SK-N-SH treated with all-trans-retinoic acid at 6 μM for 48 hours (cell line): ENCODE data around the gene TYW5.

ENCODE experiments used
- ARNTL ChIP-seq: fragments of 450-650 bp; formaldehyde crosslinking; IDR thresholded peaks from 2 replicates; pipeline ENCODE4 v1.5.0; 2020; ENCODE audit warnings: low read depth, mild to moderate bottlenecking, moderate library complexity, borderline replicate concordance
- CSDC2 ChIP-seq: fragments of 250-450 bp; sonication (Bioruptor Pico); IDR thresholded peaks from 2 replicates; pipeline ENCODE4 v1.5.0; 2020; ENCODE audit warnings: mild to moderate bottlenecking, moderate library complexity
- ESRRG ChIP-seq: fragments of 250-450 bp; sonication (Bioruptor Pico); IDR thresholded peaks from 2 replicates; pipeline ENCODE4 v1.6.1; 2021; ENCODE audit warnings: mild to moderate bottlenecking
- ISL1 ChIP-seq: fragments of 250-450 bp; sonication (Bioruptor Pico); IDR thresholded peaks from 2 replicates; pipeline ENCODE4 v2.1.2; 2022; ENCODE audit warnings: mild to moderate bottlenecking, moderate library complexity
- RARB ChIP-seq: fragments of 250-450 bp; sonication (Bioruptor Pico); IDR thresholded peaks from 2 replicates; pipeline ENCODE4 v1.8.0; 2021; ENCODE audit warnings: mild to moderate bottlenecking, moderate library complexity
- TOX ChIP-seq: fragments of 250-450 bp; sonication (Bioruptor Pico); IDR thresholded peaks from 2 replicates; pipeline ENCODE4 v1.8.0; 2021; ENCODE audit warnings: mild to moderate bottlenecking, moderate library complexity, borderline replicate concordance
- ZFP30 ChIP-seq: fragments of 450-650 bp; formaldehyde crosslinking; IDR thresholded peaks from 2 replicates; pipeline ENCODE4 v1.5.0; 2022; ENCODE audit warnings: mild to moderate bottlenecking, moderate library complexity
- ZNF8 ChIP-seq: fragments of 450-650 bp; formaldehyde crosslinking; IDR thresholded peaks from 2 replicates; pipeline ENCODE4 v1.5.0; 2020; ENCODE audit warnings: mild to moderate bottlenecking, moderate library complexity
- TF ChIP-seq, protein P1 (sequence below): fragments of 250-450 bp; sonication (Bioruptor Pico); IDR thresholded peaks from 2 replicates; pipeline ENCODE4 v1.5.1; 2020; ENCODE audit warnings: low read depth, mild to moderate bottlenecking, moderate library complexity
- TF ChIP-seq, protein P2 (sequence below): fragments of 250-450 bp; sonication (Bioruptor Pico); IDR thresholded peaks from 2 replicates; pipeline ENCODE4 v1.8.0; 2020; ENCODE audit warnings: mild to moderate bottlenecking, moderate library complexity, borderline replicate concordance
- TF ChIP-seq, protein P3 (sequence below): fragments of 250-450 bp; sonication (Bioruptor Pico); IDR thresholded peaks from 2 replicates; pipeline ENCODE4 v1.8.0; 2021; ENCODE audit warnings: low read depth, mild to moderate bottlenecking, moderate library complexity, borderline replicate concordance
- TF ChIP-seq, protein P4 (sequence below): fragments of 250-450 bp; sonication (Bioruptor Pico); IDR thresholded peaks from 2 replicates; pipeline ENCODE4 v1.5.0; 2020; ENCODE audit warnings: mild to moderate bottlenecking, moderate library complexity
- TF ChIP-seq, protein P5 (sequence below): fragments of 250-450 bp; sonication (Bioruptor Pico); IDR thresholded peaks from 2 replicates; pipeline ENCODE4 v1.5.1; 2021; ENCODE audit warnings: mild to moderate bottlenecking, moderate library complexity

DNA sequence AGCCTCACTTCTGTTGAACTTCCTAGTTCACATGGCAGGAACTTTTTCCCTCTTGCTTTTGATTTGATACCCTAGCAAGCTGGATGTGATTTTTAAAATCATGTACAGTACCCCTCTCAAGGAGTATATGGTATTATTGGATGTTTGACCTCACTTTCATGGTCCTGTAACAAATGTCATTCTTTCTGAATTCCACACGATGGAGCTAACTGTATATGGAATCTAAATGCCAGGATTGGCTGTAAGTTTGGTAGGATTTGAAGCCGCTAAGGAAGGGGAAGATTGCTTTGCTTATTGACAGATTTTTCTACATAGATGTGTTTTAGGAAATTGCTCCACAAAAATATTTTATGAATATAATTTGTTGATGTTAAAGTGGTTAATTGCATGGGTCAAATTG, 18.4 kb upstream of the TYW5 start:
- TF ChIP-seq, protein P1, sequence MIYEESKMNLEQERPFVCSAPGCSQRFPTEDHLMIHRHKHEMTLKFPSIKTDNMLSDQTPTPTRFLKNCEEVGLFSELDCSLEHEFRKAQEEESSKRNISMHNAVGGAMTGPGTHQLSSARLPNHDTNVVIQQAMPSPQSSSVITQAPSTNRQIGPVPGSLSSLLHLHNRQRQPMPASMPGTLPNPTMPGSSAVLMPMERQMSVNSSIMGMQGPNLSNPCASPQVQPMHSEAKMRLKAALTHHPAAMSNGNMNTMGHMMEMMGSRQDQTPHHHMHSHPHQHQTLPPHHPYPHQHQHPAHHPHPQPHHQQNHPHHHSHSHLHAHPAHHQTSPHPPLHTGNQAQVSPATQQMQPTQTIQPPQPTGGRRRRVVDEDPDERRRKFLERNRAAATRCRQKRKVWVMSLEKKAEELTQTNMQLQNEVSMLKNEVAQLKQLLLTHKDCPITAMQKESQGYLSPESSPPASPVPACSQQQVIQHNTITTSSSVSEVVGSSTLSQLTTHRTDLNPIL (CRISPR knock-in tag), result no peak
- TF ChIP-seq ARNTL (CRISPR knock-in tag), result no peak
- no peak for TF ChIP-seq RARB (CRISPR knock-in tag)
- no peak for TF ChIP-seq ESRRG
- TF ChIP-seq ZFP30 (CRISPR knock-in tag), result no peak
- no peak for TF ChIP-seq ISL1 (CRISPR knock-in tag)
- TF ChIP-seq, protein P2, sequence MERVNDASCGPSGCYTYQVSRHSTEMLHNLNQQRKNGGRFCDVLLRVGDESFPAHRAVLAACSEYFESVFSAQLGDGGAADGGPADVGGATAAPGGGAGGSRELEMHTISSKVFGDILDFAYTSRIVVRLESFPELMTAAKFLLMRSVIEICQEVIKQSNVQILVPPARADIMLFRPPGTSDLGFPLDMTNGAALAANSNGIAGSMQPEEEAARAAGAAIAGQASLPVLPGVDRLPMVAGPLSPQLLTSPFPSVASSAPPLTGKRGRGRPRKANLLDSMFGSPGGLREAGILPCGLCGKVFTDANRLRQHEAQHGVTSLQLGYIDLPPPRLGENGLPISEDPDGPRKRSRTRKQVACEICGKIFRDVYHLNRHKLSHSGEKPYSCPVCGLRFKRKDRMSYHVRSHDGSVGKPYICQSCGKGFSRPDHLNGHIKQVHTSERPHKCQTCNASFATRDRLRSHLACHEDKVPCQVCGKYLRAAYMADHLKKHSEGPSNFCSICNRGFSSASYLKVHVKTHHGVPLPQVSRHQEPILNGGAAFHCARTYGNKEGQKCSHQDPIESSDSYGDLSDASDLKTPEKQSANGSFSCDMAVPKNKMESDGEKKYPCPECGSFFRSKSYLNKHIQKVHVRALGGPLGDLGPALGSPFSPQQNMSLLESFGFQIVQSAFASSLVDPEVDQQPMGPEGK, result no peak
- TF ChIP-seq, protein P3, sequence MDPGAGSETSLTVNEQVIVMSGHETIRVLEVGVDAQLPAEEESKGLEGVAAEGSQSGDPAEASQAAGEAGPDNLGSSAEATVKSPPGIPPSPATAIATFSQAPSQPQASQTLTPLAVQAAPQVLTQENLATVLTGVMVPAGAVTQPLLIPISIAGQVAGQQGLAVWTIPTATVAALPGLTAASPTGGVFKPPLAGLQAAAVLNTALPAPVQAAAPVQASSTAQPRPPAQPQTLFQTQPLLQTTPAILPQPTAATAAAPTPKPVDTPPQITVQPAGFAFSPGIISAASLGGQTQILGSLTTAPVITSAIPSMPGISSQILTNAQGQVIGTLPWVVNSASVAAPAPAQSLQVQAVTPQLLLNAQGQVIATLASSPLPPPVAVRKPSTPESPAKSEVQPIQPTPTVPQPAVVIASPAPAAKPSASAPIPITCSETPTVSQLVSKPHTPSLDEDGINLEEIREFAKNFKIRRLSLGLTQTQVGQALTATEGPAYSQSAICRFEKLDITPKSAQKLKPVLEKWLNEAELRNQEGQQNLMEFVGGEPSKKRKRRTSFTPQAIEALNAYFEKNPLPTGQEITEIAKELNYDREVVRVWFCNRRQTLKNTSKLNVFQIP (CRISPR knock-in tag), result no peak
- TF ChIP-seq, protein P4, sequence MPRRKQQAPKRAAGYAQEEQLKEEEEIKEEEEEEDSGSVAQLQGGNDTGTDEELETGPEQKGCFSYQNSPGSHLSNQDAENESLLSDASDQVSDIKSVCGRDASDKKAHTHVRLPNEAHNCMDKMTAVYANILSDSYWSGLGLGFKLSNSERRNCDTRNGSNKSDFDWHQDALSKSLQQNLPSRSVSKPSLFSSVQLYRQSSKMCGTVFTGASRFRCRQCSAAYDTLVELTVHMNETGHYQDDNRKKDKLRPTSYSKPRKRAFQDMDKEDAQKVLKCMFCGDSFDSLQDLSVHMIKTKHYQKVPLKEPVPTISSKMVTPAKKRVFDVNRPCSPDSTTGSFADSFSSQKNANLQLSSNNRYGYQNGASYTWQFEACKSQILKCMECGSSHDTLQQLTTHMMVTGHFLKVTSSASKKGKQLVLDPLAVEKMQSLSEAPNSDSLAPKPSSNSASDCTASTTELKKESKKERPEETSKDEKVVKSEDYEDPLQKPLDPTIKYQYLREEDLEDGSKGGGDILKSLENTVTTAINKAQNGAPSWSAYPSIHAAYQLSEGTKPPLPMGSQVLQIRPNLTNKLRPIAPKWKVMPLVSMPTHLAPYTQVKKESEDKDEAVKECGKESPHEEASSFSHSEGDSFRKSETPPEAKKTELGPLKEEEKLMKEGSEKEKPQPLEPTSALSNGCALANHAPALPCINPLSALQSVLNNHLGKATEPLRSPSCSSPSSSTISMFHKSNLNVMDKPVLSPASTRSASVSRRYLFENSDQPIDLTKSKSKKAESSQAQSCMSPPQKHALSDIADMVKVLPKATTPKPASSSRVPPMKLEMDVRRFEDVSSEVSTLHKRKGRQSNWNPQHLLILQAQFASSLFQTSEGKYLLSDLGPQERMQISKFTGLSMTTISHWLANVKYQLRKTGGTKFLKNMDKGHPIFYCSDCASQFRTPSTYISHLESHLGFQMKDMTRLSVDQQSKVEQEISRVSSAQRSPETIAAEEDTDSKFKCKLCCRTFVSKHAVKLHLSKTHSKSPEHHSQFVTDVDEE (CRISPR knock-in tag), result no peak
- no peak for TF ChIP-seq ZNF8 (CRISPR knock-in tag)
- TF ChIP-seq, protein P5, sequence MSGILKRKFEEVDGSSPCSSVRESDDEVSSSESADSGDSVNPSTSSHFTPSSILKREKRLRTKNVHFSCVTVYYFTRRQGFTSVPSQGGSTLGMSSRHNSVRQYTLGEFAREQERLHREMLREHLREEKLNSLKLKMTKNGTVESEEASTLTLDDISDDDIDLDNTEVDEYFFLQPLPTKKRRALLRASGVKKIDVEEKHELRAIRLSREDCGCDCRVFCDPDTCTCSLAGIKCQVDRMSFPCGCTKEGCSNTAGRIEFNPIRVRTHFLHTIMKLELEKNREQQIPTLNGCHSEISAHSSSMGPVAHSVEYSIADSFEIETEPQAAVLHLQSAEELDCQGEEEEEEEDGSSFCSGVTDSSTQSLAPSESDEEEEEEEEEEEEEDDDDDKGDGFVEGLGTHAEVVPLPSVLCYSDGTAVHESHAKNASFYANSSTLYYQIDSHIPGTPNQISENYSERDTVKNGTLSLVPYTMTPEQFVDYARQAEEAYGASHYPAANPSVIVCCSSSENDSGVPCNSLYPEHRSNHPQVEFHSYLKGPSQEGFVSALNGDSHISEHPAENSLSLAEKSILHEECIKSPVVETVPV, result no peak
- TF ChIP-seq TOX (CRISPR knock-in tag), result no peak
- TF ChIP-seq CSDC2, result no peak
